ENCODE results near the gene SNX4.
A peak's percentile ranks its signal among the peaks of the same experiment; 100 is the strongest.

SNX4 gene

DNA sequence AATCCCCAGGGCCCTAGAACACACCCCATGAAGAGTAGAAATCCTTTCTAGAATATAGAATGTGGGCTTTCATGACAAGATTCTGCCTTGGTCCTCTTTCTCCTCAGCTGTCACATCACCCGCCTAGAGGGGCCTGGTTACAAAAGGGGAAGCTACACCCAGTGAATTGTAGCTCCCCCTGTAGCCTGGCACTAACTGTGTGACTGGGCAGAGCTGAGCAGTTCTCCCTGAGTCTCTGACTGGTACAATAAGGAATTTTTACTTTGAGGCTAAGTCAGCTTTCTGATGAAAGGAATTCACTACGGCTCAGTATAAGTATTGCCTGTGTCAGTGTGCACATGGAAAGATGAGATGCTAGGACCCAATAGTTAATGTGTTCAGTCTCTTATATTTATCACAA lies 116.2 kb downstream of the SNX4 start:
- DNase-seq (ENCODE audit: low spot score), result no peak

DNA sequence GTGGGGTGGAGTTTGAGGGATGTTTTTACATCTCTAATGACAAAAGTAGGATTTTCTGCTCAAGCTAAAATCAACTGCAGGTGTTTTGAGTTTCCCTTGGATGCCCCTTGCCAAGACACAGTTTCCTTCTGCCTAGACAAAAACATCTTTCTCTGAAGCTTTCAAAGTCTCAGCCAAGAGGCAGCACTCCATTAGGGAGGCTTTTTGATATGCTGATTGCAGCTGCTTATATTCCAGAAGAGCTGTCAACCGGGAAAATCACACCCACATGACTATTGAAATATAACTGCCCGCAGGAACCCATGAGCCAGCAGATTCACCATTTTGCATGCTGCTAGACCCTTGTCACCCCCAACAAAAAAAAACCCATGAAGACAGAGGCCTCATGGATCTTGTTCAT lies 117.4 kb downstream of the SNX4 start:
- DNase-seq (ENCODE audit: low spot score), result no peak

GRCh38 chr3:125401402-125401801 lies 118.6 kb downstream of the SNX4 start:
- DNase-seq (ENCODE audit: low spot score), result no peak

- DNase-seq (ENCODE audit: low spot score), result peak; percentile 7
These were observed 121.0 kb downstream of the SNX4 start for GRCh38 chr3:125398952-125399351.
